GM18526 (cell line): ENCODE measurements around the gene SLC9A7.

Experiments
- POLR2A ChIP-seq: IDR thresholded peaks from 3 replicates; pipeline ENCODE4 v1.6.1; 2011; ENCODE audit not compliant: insufficient read length; ENCODE audit errors: extremely low read depth

Gene SLC9A7

DNA sequence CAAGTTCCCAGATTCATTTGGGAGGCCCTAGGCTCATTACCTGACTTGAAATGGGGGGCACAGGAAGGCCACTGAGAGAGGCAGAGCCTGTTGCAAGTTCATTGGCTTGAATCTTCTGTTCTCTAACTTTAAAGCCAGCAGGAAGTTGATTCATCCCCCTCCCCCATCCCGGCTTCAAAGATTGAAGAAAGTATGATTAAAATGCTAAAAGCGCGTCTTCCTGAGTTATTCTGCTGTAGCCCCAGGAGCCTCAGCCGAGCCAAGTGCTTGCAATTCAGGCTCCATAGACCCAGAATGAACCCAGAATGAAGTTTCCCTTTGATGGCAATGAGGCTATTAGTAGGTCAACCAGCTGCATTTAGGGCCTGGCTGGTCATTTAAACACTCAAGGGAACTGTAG is 170.7 kb downstream of the SLC9A7 start:
- no peak for TF ChIP-seq POLR2A

DNA sequence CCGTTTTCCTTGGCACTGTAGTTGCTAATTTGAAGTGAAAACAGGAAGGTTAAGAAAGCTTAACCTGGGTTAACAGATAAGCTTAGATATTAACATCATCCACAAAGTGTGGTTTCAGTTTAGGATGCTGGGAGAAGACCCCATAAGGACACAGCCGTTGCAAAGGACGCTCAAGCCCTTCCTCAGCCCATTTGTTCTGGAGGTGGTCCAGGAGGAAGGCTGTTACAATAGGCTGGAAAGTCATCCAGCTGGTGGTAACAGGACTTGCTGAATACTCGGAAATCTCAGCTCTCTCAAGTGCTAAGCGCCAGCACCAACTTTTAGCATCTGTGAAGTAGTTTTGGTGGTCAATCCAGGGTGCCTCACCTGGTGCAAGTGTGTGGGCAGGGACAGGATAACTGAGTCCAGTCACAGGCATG is 171.2 kb downstream of the SLC9A7 start:
- TF ChIP-seq POLR2A, result no peak

DNA sequence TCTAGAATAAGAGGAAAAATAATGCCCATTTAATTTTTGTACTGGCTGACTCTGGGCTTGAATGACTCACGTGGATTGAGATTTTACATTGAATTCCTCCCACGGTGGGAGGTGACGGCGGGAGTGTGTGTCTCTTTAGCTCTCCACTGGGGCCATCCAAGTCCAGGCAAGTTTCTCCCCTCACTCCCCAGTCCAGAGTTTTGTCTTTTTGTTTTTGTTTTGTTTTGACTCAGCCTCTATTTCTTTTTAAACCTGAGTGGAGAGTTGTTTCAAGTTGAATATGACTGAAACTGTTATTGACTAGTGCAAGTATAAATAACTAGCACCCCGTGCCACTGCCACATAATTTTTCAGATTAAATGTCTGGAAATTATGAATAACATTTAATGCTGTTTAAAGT is 171.8 kb downstream of the SLC9A7 start:
- no peak for TF ChIP-seq POLR2A

DNA sequence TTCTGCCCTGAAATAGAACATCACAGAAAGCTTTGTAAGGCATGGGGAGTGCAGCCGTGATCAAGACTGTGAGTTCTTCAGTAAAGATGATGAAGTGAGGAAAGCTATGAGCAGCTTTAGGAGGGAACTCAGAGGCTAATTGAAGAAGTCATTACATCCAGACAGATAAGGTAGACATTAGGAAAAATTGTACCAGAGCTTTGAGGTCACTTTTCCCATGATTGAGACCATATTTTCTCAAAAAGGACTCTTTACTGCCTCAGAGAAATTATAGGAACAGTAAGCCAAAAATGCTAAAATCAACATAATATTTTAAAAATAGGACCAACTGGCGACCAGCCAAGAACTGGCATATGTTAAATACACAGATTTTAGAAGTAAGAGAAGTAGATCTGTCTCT is 174.2 kb downstream of the SLC9A7 start:
- no peak for TF ChIP-seq POLR2A

DNA sequence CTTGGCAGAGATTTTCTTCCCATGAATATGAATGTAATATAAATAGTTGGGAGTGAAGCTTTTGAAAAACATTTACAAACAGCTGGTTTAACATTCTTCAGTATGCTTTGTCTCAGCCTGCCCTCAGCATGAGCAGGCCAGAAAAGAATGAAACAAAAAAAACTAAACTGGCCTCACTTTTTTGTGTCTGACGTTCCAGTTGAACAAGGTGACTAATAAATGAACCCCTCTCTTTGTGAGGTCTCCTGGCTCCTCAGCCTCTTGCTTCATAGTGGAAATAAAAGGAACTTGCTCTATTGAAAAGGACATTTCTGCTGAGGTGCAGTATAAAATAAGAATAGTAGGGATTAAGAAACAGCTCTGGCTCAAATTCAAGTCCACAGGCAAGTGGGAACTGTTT is 176.0 kb downstream of the SLC9A7 start:
- TF ChIP-seq POLR2A, result no peak

DNA sequence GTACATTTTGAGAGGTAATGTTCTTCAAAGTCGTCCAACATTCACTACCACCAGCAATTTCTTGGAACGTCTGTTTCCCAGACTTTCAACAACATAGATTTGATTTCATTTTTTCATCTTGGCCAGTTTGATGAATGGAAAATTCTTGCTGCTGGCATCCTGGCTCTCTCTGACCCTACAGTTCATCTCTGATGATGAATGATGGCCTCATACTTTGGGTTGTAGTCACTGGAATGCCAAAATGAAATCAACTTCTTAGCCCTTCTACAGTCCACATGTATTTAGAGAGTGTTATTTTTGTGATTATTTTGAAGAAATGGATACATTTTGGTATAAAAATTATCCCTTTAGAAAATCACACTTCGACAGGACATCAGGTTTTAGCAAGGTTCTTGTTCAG is 176.6 kb downstream of the SLC9A7 start:
- TF ChIP-seq POLR2A, result no peak

DNA sequence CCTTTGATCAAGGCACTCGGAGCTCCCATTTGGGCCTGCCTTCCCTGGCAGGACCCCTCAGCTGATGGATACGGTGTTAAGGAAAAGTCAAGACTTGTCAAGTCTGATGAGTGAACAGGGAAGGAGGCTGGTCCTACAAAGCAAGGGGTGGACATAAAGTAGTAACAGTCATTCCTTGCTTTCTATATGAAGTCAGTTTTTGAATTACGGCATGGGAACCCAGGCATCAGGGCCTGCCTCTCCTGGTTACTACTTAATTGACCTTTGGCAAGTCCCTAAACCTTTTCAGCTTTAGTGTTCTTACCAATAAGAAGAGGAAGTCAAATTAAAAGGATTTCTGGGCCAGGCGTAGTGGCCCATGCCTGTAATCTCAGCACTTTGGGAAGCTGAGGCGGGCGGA is 178.3 kb downstream of the SLC9A7 start:
- TF ChIP-seq POLR2A, result no peak

DNA sequence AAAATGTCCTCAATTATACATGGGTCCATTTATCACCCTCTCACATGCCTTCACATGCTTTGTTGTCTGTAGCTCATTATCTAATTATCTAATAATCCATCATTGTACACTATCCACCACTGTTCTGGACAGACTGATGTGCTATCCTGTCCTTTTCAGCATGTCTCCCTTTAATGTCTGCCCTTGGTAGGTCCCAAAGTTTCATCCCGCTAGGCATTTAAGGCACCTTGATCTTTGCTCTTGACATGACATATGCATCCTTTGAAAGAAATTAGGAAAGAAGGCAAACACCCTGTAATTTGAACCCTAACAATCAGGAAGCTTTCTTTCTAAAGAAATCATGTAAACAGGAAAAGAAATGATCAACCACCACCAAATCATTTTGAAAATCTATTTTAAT is 179.7 kb downstream of the SLC9A7 start:
- TF ChIP-seq POLR2A, result no peak

DNA sequence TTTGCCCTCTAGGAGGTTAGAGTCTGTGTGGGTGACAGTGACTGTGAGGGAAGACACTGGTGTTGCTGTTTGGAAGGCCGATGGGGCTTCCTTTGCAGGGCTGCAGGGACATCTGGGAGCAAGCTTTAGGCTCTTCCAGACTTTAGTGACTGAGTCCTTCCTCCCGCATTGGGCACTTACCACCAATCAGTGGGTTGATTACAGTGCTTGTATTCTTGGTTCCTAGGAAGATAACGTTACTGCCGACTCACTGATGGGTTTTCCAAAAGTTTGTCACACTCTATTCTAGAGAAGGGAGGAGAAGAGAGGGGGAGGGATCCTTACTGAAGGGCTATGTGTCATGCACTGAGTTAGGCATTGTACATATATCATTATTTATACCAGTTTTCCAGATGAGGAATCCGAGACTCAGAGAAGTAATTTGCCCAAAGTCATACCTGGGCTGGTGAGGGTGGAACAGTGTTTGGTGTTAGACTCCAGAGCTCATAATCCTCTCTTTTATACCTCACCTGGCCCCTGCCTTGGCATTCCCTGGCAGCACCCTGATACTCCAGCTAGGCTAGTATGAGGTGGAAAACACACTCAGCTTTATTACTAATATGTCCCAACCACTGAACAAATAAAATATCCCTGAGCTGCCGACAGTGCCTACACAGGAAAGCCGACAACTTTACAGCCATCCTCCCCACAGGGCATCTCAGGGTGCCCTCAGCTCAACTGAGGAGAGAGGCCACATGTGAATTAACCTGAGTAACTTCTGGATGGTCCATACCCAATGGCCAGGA is 181.5 kb downstream of the SLC9A7 start:
- TF ChIP-seq POLR2A, result no peak

DNA sequence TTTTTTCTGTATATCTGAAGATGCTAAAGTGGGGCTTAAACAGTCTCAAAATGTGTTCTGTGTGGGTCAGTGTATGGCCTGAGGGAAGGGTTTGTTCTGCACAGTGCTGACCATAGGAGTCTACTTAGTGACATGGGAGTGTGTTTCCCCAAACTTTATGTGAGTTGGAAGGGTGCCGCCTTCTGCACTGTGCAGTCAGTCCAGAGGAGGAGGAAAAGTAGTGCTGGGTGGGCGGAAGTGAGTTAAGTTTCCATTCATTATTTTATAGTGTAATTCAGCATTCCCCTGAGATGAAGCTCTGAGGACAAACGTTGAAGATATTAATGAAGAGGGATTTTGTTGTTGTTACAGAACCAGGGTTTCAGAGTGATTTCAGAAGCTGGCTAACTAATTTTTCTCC is 182.5 kb downstream of the SLC9A7 start:
- TF ChIP-seq POLR2A, result no peak

DNA sequence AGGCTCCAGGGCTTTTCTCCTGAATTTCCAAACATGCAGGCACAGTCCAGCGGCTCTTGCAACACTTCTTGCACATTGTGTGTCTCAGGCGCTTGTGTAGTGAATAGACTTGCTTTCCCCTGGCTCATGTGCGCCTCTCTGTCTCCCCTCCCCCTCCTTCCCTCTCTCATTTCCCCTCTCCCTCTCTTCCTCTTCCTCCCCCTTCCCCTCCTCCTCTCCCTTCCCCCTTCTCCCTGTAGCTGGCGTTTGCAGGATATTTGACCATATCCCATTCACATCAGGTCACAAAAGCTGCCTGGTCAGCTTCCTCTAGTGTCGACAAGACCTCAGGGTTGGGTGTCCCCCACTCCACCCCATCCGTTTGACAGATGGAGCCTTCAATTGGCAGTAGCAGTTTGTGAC is 182.9 kb downstream of the SLC9A7 start:
- TF ChIP-seq POLR2A, result no peak

DNA sequence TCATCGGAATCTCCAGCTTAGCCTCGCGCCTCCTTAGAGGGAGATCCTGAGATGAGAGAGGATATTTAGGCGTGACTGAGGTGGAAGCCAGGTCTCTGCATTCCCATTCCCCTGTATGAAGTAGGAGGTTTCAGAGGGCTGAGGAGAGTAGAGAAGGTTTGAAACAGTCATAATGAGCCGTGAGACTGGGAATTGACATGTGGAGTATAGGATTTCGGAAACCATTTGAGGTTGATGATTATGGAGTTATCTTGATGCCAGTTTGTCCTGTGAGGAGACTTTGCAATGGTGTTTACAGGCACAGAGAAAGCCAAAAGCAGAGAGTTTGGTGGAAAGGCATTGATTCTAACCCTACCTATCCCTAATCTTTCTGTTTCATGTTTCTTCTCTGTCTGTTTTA is 183.3 kb downstream of the SLC9A7 start:
- TF ChIP-seq POLR2A, result no peak

DNA sequence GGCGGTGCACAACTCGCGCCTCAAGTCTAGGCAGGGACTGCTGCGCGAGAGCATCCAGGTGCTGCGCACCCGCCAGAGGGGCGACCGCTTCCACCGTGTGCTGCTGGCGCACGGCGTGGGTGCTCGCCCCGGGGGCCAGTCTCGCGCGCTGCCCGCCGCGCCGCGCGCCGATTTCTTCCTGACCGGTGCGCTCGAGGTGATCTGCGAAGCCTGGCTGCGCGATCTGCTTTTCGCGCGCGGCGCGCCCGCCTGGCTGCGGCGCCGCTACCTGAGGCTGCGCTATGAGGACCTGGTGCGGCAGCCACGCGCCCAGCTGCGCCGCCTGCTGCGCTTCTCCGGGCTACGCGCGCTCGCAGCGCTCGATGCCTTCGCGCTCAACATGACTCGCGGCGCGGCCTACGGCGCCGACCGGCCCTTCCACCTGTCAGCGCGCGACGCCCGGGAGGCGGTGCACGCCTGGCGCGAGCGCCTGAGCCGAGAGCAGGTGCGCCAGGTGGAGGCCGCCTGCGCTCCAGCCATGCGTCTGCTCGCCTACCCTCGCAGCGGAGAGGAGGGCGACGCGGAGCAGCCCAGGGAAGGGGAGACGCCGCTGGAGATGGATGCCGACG is 184.0 kb downstream of the SLC9A7 start:
- TF ChIP-seq POLR2A, result no peak

DNA sequence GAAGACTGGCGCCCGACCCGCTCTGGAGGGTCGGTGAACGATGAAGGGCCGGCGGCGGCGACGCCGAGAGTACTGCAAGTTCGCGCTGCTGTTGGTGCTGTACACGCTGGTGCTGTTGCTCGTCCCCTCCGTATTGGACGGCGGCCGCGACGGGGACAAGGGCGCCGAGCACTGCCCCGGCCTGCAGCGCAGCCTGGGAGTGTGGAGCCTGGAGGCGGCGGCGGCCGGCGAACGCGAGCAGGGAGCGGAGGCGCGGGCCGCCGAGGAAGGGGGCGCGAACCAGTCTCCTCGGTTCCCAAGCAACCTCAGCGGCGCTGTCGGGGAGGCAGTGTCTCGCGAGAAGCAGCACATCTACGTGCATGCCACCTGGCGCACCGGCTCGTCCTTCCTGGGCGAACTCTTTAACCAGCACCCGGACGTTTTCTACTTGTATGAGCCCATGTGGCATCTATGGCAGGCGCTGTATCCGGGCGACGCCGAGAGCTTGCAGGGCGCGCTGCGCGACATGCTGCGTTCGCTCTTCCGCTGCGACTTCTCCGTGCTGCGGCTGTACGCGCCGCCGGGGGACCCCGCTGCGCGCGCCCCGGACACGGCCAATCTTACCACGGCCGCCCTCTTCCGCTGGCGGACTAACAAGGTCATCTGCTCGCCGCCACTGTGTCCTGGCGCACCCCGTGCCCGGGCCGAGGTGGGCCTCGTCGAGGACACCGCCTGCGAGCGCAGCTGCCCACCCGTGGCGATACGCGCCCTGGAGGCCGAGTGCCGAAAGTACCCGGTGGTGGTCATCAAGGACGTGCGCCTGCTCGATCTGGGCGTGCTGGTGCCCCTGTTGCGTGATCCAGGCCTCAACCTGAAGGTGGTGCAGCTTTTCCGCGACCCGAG is 184.8 kb downstream of the SLC9A7 start:
- TF ChIP-seq POLR2A, result peak; percentile 9

DNA sequence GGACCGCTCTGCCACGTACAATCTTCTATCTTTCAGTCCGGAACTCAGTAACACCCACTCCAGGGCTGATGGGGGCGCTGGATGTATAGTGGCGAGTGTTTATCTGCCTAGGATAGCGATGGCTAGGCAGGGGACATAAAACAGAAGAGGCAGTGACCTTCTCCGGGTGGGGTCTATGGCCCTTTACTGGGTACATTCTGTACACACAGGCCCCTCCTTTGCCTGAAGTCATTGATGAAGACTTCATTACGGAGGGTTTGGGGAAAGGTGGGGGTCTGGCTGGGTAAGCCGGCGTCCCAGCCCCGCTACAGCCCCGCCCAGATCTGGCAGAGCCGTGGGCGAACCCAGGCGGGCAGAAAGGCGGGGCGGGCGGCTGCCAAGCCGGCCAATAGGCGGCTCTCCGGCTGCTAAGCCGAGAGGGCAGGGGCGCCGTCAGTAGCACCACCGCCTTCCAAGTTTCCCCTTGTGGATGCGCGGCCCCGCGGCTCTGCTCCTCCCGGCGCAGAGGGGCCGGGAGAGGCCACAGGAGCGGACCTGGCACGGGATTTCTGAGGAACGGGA is 185.5 kb downstream of the SLC9A7 start, which contains the start of gene CHST7:
TSS of gene CHST7 (plus strand) at position 435 of the 561 bp plus-strand sequence. CDS start 167 bp downstream, outside the sequence.
- peak; percentile 24 for TF ChIP-seq POLR2A

DNA sequence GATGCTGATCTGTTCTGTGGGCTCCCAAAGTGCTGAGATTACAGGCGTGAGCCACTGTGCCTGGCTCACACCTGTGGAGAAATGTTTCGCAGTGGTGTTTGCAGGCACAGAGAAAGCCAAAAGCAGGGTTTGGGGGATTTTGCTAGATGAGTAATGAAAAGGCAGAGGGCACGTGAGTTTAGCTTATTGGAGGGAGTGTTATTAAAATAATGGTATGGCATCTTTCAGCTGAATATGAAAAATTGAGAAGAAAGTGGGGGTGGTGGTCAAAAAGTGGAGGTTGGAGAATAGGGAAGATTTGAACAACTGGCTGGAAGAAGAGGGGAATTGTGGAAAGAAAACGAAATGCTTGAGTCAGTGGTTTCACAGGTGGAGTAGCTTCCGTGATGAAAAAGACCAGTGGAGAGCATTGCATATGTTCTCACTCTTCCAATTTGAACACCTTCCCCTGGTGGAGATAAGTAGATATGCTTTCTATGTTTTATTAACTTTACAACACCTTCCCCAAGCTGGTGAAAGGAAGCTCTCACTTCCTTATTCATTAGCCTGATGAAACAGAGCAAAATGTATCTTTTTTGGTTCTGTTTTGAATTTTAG is 186.5 kb downstream of the SLC9A7 start:
- no peak for TF ChIP-seq POLR2A
